ENCODE results near the gene BBS12. TPM values are rescaled to one million over a fixed set of nuclear protein-coding genes. Genes with fewer than 3 reads are reported as not detected.

BBS12 gene
- total and polyA plus RNA-seq, 2 donors (not counting 1 experiment from before 2014, with no cell fraction given): 0.25 to 3.4 TPM

DNA sequence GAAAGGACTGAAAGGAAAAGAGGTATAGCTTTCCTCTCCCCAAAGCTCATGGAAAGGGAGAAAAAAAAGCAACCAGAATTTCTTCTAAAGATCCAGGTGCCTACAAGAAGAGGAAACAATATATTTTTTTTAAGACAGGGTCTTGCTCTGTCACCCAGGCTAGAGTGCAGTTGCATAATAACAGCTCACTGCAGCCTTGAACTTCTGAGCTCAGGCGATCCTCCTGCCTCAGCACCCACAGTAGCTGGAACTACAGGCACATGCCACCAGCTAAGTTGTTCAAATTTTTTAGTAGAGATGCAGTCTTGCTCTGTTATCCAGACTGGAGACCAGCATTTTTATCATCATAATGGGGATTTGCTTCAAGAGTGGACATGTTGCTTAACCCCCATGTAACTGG, 30.5 kb upstream of the BBS12 start:
- Mint-ChIP-seq H3K4me1 (no peaks in the 10 kb centered on the region), H3K27ac (no peak overlapping the region), H3K27me3 (peaks cover 27% of the 10 kb centered on the region), H3K4me3 (no peak overlapping the region), H3K9me3 (ENCODE audit: insufficient read depth) (no peaks in the 10 kb centered on the region)
- ChIA-PET POLR2A (no interaction called here), CTCF (no interaction called here)
- WGBS (ENCODE audit: insufficient coverage): no CpG with 5 or more reads among the region's 1 CpG
- TF ChIP-seq EZH2 (IDR thresholded peaks at IDR 0.05; ENCODE audit: borderline replicate concordance, insufficient read depth, low read depth, low read length, poor library complexity, severe bottlenecking): no peak
- no peak for TF ChIP-seq CTCF (IDR thresholded peaks at IDR 0.05)
- H3K4me2 ChIP-seq (replicated peaks; ENCODE audit: low read depth, low read length, poor library complexity, severe bottlenecking): no peak overlapping the region
- no peak for DNase-seq
- H3K4me1 ChIP-seq (ENCODE audit: control insufficient read depth in 2 of 2, insufficient read depth in 2 of 2, low read length in 2 of 2): no peaks in the 10 kb centered on the region
- no peaks in the 10 kb centered on the region for H3K36me3 ChIP-seq (replicated peaks in 1 of 2; ENCODE audit: control extremely low read depth in 1 of 2, control insufficient read depth in 1 of 2, extremely low read depth in 1 of 2, insufficient read depth in 2 of 2, low read length in 1 of 2)
- no peaks in the 10 kb centered on the region for H3K9me3 ChIP-seq (ENCODE audit: control extremely low read depth in 1 of 3, control insufficient read depth in 2 of 3, insufficient read depth in 1 of 3, low read length in 2 of 3)
- intact Hi-C loops (cut with micrococcal nuclease): no loop called here
- H3K9ac ChIP-seq (ENCODE audit: low read length): no peak overlapping the region
- H4K20me1 ChIP-seq (ENCODE audit: control insufficient read depth, insufficient read depth, low read length, poor library complexity, severe bottlenecking): no peaks in the 10 kb centered on the region
- H3K4me3 ChIP-seq (ENCODE audit: control extremely low read depth in 1 of 5, extremely low read depth in 1 of 5, insufficient read depth in 1 of 5, low read depth in 2 of 5, low read length in 4 of 5): no peak overlapping the region
- H2AFZ ChIP-seq (ENCODE audit: insufficient read depth, low read depth, low read length, poor library complexity, severe bottlenecking): no peak overlapping the region
- no peak for ATAC-seq (ENCODE audit: low read depth)
- peaks cover 0 to 10% (median 2%) of the 10 kb centered on the region in 4 experiments for H3K27me3 ChIP-seq (replicated peaks in 1 of 4; ENCODE audit: control extremely low read depth in 1 of 4, control insufficient read depth in 3 of 4, insufficient read depth in 4 of 4, low read length in 3 of 4)
- H3K79me2 ChIP-seq (ENCODE audit: control insufficient read depth, insufficient read depth, low read length): no peaks in the 10 kb centered on the region
- H3K27ac ChIP-seq (ENCODE audit: low read length in 2 of 2): no peak overlapping the region

DNA sequence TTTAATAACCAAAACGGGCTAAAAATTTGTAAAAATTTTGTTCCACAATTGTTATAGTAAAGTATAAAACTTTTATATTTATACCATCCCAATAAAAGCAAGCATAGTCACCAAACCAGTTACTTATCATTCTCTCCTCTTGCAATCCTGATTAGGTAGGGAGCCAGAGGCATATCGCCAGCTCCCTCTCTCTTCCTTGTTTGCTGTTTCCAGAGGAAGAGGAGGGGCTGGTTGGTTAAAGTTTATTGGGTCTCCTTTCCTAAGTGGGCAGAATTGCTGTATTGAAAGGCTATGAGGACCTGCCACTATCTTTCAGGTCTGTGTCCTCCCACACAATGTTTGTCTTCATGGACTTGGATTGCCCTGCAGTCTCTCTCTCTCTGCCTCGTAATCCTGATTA, 29.6 kb upstream of the BBS12 start:
- CTCF ChIA-PET: no interaction called here
- no peak overlapping the region for H3K4me3 Mint-ChIP-seq
- H3K4me3 ChIP-seq (ENCODE audit: control extremely low read depth in 1 of 5, extremely low read depth in 1 of 5, insufficient read depth in 1 of 5, low read depth in 2 of 5, low read length in 4 of 5): no peak overlapping the region
- H3K27me3 ChIP-seq (replicated peaks in 1 of 4; ENCODE audit: control extremely low read depth in 1 of 4, control insufficient read depth in 3 of 4, insufficient read depth in 4 of 4, low read length in 3 of 4): peaks cover 0 to 5% (median 2%) of the 10 kb centered on the region in 4 experiments
- H3K79me2 ChIP-seq (ENCODE audit: control insufficient read depth, insufficient read depth, low read length): no peaks in the 10 kb centered on the region
- H3K4me1 Mint-ChIP-seq: no peaks in the 10 kb centered on the region
- H3K9me3 Mint-ChIP-seq (ENCODE audit: insufficient read depth): no peaks in the 10 kb centered on the region
- H3K27ac ChIP-seq (ENCODE audit: low read length in 2 of 2): no peak overlapping the region
- H2AFZ ChIP-seq (ENCODE audit: insufficient read depth, low read depth, low read length, poor library complexity, severe bottlenecking): no peak overlapping the region
- ATAC-seq (ENCODE audit: low read depth) (no peak), DNase-seq (no peak)
- no peaks in the 10 kb centered on the region for H4K20me1 ChIP-seq (ENCODE audit: control insufficient read depth, insufficient read depth, low read length, poor library complexity, severe bottlenecking)
- peaks cover 24% of the 10 kb centered on the region for H3K27me3 Mint-ChIP-seq
- H3K27ac Mint-ChIP-seq: no peak overlapping the region
- no peak for TF ChIP-seq EZH2 (IDR thresholded peaks at IDR 0.05; ENCODE audit: borderline replicate concordance, insufficient read depth, low read depth, low read length, poor library complexity, severe bottlenecking)
- TF ChIP-seq CTCF (IDR thresholded peaks at IDR 0.05): no peak
- H3K4me2 ChIP-seq (replicated peaks; ENCODE audit: low read depth, low read length, poor library complexity, severe bottlenecking): no peak overlapping the region
- H3K9me3 ChIP-seq (ENCODE audit: control extremely low read depth in 1 of 3, control insufficient read depth in 2 of 3, insufficient read depth in 1 of 3, low read length in 2 of 3): no peaks in the 10 kb centered on the region
- POLR2A ChIA-PET: no interaction called here
- intact Hi-C loops (cut with micrococcal nuclease): no loop called here
- H3K36me3 ChIP-seq (replicated peaks in 1 of 2; ENCODE audit: control extremely low read depth in 1 of 2, control insufficient read depth in 1 of 2, extremely low read depth in 1 of 2, insufficient read depth in 2 of 2, low read length in 1 of 2): no peaks in the 10 kb centered on the region
- H3K4me1 ChIP-seq (ENCODE audit: control insufficient read depth in 2 of 2, insufficient read depth in 2 of 2, low read length in 2 of 2): no peaks in the 10 kb centered on the region
- no peak overlapping the region for H3K9ac ChIP-seq (ENCODE audit: low read length)
- 100% methylated on average over 1 of the region's 3 CpGs for whole genome bisulfite sequencing (ENCODE audit: insufficient coverage)

All from B cell (primary cell).